Measurements from ENCODE around the gene KLF11.

The KLF11 gene

GRCh38 chr2:10045561-10046355 lies 2.4 kb downstream of the KLF11 start:
- no peak for DNase-seq

DNA sequence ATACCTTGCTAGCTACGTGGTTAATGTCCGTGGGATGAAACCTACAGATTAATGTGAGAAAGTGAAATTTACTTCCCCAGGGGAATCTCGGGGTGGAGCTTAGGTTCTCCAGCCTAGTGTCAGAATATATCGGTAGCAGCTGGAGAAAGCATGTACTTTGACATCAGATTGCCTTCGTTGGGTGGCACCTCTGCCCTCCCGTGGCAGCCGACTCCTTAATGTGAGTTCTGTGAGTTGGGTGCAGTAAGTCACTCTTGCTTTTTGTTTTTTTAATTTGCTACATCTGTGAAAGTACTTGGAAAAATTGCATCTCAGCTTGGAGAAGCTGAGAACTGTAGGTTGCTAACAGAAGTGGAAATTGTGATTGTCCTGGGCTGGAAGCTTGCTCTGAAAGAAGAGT lies 3.6 kb downstream of the KLF11 start:
- no peak for DNase-seq

- no peak for DNase-seq
Observed at GRCh38 chr2:10047616-10048500, 4.5 kb downstream of the KLF11 start.

DNA sequence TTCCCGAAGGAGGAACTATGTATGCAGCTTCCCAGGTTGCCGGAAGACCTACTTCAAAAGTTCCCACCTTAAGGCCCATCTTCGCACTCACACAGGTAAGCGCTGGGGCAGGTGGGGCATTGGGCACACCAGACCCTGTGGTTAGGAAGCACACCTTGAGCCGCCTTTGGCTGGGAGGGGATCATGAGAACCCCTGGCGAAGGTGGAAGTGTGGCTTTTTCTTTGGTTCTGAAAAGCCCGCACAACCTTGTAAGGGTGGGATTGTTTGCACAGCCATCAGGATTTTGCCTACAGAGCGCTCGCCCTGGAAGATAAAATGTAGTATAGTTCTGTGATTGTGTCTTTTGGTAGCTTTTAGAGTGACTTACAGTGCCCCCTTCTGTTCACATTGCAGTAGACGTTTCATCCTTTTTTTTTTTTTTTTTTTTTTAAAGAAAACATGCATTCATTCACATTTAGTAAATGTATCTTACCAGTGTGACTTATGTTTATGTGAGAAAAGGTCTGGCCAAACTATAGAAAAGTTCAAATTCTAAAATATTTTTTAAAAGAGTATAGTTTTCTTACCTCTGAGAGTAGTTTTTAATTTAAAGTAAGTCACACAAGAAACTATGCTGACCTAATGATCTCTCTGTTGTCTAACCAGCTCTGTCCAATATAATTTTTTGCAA lies 5.3 kb downstream of the KLF11 start:
- DNase-seq = peak; percentile 29

GRCh38 chr2:10052216-10052615 lies 8.9 kb downstream of the KLF11 start:
- DNase-seq = no peak

DNA sequence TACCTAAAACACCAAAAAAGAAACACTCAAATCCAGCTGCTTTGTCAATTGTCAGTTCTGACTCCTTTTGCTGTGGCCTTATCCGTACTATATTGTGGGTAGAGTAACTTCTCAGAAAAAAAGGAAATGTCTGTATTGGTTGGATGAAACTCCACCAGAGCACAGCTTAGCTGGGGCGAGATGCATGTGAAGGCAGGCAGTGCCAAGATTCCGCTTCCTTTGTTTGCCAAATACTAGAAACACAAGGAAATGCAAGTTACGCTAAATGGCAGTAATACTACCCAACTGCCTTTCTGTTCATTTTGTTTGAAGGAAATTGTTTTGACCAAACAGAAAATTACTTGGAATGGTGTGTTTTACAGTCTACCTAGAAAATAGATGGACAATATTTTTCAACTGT lies 10.0 kb downstream of the KLF11 start:
- no peak for DNase-seq

DNA sequence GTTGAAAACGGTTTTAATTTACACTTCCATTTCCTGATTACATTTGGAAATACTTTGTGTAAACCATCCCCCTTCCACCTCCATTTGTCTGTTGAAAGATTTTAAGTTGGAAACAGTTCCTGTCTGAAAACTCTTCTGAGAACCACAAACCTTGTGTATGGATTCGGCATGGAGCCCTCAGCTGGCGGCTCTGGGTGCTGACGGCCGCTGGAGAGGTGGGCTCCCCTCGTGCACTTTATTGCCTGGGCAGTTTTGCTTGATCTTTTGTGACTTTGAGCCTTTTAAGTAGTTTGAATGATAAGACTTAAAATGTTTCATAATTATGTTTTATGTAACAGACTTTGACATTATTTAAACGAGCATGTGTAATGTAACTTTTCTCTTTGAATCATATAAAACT lies 11.1 kb downstream of the KLF11 start:
- no peak for DNase-seq

GRCh38 chr2:10054976-10055375 lies 11.6 kb downstream of the KLF11 start:
- no peak for DNase-seq

GRCh38 chr2:10056439-10056838 lies 13.1 kb downstream of the KLF11 start:
- no peak for DNase-seq

GRCh38 chr2:10057231-10058107 lies 14.1 kb downstream of the KLF11 start:
- no peak for DNase-seq

DNA sequence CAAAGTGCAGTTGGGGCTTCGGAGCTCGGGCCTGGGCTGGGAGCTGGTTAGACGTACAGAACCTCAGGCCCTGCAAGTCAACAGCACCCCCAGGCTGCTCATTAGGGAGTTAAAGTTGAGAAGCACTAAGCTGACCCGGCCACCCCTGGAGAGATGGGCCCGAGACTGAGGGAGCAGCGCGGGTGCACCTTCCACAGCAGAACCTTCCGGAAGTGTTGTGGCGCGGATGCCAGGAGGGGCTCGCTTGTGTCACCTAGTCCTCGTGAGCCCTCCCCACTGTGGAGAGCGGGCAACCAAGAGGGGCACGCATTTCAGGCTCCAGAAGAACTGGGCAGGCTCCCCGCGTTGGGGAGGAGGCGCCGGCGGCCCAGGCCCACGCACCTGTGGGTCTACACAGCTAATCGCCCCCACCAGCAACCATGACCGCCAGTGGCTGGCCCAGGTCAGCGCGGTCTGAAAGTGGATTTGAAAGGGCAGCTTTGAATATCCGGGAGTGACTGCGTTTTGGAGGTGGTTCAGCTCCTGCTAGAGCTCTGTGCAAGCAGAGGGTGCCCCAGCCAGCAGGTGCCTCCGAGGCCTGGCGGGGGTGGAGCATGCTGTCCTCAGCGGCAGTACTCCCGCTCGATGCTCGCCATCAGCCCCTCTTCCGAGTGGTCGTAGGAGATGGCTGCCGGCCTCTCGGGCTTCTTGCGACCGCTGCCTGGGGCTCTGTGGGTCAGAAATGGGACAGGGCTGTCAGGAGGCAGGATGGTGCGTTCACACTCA lies 15.1 kb downstream of the KLF11 start:
- no peak for DNase-seq

GRCh38 chr2:10059016-10059351 lies 15.6 kb downstream of the KLF11 start:
- DNase-seq = no peak

DNA sequence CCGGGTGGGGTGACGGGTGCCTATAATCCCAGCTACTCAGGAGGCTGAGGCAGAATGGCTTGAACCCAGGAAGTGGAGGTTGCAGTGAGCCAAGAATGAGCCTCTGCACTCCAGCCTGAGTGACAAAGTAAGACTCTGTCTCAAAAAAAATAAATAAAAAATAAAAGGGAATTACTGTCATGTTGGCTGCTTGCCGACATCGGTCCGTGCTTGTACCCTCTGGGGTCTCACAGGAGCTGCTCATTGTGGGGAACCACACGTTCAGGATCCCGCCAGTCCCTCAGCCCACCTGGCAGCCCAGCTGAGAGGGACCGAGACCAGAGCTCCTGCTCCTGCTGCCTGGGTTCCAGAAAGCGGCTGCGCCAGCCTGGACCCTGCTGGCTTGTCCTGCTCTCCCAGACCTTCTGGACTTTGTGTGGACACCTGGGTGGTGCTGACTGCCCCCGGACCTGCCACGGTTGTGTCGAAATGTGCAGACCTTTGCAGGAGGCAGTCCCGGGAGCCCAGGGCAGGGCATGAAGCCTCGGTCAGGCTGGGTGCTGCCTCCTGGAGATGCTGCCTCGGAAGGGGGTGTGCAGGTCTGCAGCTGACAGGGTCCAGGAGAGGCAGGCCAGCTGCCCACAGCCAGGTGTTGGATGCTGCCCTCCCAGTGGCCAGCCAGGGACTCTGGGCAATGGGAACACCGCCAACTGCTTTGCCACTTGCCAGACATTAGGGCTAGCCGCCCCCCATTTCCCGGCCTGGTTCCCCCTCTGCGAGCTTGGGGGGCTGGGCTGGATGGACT lies 16.4 kb downstream of the KLF11 start:
- DNase-seq = no peak

- DNase-seq = no peak
Observed at GRCh38 chr2:10061221-10061925, 18.0 kb downstream of the KLF11 start.

DNA sequence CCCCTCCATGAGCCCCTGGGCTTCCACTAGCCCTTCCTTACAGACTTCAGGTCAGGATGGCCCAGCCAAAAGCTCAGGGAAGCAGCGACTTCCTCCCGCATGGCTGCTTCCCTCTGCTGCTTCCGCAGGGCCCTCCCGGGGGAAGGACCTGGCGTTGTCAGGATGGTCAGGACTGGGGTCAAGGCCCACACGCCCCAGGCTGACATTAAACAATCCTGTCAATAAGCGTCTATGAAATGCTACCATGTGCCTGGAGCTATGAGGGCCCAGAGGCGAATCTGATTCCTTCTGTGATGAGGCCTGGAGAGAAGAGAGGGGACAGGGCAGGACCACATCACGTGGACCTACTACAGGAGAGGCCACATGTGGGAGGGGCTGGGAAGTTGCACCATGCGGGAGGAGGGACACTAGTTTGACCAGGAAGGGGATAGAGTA lies 19.6 kb downstream of the KLF11 start:
- DNase-seq = no peak

DNA sequence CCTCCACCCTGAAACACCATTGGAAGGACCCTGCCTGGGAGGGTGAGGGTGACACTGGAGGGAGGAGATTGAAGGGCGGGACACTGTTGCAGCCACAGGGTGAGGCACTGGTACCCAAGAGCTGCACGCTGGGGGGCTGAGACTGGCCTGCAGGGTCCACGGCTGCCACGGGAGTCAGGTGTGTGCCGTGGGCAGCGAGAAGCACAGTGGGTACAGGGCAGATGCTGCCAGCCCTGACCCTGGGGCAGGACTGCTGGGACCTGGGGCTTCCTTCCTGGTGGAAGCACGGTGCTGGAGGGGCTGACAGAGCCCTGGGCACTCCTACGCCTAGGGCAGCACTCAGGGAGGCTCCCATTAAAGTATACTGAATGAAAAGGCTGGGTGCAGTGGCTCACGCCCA lies 20.2 kb downstream of the KLF11 start:
- DNase-seq = no peak

DNA sequence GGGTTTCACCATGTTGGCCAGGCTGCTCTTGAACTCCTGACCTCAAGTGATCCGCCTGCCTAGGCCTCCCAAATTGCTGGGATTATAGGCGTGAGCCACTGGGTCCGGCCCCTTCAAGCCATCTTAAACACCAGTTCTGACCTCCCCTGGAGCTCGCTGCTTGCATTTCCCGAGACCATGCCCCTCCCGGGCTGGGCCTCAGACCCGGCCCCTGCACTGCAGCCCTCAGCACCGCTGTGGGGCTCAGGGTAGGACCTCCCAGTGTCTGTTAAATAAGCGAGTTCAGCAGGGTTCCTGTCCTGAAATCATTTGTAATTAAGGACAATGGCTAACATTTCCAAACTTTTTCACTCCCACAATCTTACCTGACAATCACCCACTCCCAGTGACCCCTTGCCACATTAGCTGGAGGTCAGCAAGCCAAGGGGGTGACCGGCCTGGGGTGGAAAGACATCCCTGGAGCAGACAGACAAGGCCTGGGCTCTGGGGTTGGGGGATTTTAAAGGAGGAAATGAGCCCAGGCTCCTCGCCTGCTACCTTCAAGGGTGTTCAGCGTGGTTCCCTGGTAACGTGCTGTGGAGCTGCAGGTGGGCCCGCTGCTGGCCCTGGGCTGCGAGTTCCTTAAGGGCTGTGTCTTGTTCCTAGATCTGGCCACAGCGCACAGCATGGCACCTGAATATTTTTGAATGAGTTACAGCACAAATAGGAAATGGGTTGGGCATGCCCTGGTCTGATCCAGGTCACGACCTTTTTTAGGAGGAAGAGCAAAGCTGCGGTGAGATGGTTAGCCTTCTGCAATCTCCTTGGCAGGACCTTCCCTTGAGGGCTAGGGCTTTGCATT lies 21.8 kb downstream of the KLF11 start:
- DNase-seq = no peak

DNA sequence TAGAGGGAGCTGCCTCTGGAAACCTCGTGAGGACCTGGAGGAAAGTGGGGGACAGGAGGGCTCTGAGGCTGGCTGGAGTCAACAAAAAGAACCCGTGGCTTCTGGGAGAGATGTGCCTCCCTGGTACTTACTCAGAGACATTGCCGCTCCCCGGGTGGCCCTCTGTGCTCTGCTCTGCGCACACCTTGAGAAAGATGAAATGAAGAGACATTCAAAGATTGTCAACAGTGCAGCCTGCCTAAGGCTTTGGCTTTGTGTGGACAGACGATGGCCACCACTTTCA lies 22.4 kb downstream of the KLF11 start:
- no peak for DNase-seq

GRCh38 chr2:10067330-10067729 lies 24.0 kb downstream of the KLF11 start:
- DNase-seq = no peak

DNA sequence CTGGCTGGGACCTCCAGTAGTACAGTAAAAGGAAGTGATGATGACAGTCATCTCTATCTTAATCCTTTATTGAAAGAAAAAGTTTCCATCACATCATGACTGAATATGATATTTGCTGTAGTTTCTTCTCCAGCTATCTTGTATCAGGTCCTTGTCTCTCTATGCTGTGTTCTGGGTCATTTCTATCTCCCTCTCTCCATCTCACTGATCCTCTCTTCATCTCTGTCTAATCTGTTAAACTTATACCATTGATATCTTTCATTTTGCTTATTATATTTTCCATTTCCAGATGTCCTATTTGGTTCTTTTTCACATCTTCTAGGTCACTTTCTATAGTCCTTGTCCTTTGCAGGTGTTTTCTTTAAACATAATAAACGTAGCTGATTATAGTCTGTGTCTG lies 24.5 kb downstream of the KLF11 start:
- no peak for DNase-seq

Measured in NCI-H1092 treated with DMSO at 0.1 percent for 48 hours (cell line).